HG02938 (cell line): ENCODE measurements around the gene NPDC1.
A peak's percentile ranks its signal among the peaks of the same experiment; 100 is the strongest.

Experiments used
- ATAC-seq: cut with Tn5 transposase; IDR thresholded peaks from one replicate; pipeline ENCODE4 v1.9.1; 2021; ENCODE audit warnings: mild to moderate bottlenecking, moderate library complexity; ENCODE audit not compliant: unreplicated experiment

NPDC1 gene, protein sequence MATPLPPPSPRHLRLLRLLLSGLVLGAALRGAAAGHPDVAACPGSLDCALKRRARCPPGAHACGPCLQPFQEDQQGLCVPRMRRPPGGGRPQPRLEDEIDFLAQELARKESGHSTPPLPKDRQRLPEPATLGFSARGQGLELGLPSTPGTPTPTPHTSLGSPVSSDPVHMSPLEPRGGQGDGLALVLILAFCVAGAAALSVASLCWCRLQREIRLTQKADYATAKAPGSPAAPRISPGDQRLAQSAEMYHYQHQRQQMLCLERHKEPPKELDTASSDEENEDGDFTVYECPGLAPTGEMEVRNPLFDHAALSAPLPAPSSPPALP

GRCh38 chr9:137046088-137046787 lies at the start of gene NPDC1:
NPDC1 (minus strand) TSS chr9:137046177; CDS start chr9:137045989, 188 bp downstream.
- no peak for ATAC-seq

DNA sequence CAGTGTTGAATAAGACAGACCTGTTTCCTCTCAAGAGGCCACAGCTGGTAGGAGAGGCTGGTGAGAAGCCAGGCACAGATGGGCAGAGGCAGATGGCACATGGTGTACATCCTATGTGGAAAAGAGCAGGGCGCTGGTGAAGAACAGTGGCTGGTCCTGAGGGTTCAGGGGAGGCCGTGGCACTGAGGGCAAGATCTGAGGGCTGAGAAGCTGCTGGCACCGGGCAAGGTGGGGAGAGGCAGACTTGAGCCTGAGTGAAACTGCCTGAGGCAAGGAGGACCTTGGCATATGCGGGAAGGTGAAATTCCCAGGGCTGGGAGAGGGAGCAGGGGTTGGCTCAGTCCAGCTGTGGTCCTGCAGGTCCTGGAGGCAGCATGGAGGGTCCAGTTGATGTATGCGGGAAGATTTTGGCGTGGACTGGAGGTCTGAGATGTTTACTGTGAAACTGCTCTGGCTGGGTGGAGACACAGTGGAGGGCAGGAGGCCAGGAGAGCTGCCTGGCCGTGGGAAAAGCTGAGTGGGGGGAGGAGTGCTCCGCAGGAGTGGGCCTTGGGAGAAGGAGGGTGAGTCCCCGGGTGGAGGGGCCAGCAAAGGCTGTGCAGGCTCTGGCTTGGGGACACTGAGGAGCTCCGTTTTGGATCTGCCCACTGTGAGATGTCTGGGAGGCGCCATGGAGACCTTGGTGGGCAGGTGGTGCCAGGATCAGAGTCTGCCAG lies 43.4 kb upstream of the NPDC1 start:
- no peak for ATAC-seq

GRCh38 chr9:137088121-137088520 lies 42.1 kb upstream of the NPDC1 start:
- ATAC-seq, result no peak

DNA sequence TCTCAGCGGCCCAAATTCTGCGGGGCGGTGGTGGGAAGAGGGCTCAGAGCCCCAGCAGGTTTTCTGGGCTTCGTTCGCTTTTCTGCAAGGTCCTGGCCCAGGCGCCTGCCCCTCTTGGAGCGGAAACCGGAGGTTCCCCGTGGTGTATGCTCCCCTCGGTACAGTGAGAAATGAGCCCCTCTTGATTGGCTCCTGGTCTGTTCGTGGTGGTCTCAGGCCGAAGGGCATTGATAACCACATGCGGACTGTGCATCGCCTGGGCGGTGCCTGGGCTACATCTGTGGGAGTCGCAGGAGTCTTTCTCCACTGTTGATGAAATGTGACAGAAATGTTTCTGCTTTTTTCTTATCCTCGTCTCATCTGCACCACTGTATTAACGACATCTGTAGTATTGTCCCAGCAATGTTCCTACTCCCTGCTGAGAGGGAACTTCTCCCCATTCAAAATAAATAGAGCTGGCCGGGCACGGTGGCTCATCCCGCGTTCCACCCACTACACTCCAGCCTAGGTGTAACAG lies 41.5 kb upstream of the NPDC1 start:
- ATAC-seq, result peak; percentile 0

DNA sequence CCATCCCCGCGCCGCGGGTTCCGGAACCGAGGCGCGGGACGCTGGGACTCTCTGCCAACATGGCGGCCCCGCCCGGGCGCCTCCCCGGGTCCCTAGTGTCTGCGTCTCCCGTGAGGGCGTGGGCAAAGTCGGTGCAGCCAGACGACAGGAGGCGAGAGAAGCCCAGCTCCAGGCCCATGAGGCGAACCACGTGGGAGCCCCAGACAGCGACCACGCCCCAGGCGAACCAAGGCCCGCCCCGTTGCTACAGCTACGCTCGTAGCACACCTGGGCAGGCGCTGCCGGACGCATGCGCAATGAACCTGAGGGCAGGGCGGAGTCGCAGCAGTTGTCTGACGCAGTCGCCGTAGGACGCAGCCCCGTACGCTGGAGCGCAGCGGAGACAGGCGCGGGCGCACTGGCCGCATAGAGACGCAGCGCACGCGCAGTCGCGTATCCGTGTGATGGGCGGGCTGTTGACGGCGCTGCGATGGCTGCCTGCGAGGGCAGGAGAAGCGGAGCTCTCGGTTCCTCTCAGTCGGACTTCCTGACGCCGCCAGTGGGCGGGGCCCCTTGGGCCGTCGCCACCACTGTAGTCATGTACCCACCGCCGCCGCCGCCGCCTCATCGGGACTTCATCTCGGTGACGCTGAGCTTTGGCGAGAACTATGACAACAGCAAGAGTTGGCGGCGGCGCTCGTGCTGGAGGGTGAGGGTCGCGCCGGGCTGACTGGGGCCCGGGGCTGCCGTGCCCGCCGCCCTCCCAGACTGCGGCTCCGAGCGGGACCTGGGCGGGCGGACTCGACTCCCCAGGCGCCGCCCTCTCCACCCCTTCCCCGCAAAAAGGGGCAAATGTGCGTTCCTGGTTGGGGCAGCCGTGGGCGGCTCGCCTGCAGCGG lies 40.8 kb upstream of the NPDC1 start, which contains the start of gene MAN1B1:
TSS of gene MAN1B1 (plus strand) at position 455 of the 878 bp plus-strand sequence. CDS start at position 470, 15 bp downstream.
- peak; percentile 83 for ATAC-seq

GRCh38 chr9:137085920-137086530 lies 40.0 kb upstream of the NPDC1 start:
- ATAC-seq, result peak; percentile 4

GRCh38 chr9:137084526-137084925 lies 38.5 kb upstream of the NPDC1 start:
- no peak for ATAC-seq

GRCh38 chr9:137083394-137084004 lies 37.5 kb upstream of the NPDC1 start:
- no peak for ATAC-seq

- no peak for ATAC-seq
Observed at GRCh38 chr9:137082925-137083290, 36.9 kb upstream of the NPDC1 start.

DNA sequence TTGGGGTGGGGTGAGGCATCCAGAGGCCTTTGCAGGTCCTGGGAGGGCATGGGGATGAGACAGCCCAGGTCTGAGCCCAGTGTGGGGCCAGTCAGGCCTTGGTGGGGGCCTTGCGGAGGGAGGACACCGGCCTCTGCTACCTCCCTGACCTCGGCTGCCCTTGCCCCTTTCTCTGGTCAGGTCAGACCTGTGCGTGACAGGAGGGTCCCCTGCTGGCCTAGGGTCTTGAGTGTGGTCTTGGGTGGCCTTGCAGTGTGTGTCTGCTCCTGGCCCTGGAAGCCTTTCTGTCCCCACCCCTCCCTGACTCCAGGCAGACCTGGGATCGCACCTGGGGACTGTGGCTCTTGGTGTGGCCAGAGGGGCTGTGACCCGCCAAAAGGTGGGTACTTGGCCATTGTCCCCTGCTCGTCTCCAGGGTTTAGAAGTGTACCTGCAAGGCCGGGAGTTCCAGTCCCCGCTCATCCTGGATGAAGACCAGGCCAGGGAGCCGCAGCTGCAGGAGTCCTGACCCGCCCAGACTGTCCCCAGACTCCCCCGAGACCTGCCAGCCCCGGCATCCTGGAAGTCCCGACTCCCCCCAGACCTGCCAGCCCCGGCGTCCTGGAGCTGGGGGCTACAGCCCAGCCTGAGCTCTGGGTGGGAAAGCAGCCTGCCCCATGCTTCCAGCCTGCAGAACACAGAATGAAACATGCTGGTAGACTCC lies 36.4 kb upstream of the NPDC1 start:
- ATAC-seq, result no peak

DNA sequence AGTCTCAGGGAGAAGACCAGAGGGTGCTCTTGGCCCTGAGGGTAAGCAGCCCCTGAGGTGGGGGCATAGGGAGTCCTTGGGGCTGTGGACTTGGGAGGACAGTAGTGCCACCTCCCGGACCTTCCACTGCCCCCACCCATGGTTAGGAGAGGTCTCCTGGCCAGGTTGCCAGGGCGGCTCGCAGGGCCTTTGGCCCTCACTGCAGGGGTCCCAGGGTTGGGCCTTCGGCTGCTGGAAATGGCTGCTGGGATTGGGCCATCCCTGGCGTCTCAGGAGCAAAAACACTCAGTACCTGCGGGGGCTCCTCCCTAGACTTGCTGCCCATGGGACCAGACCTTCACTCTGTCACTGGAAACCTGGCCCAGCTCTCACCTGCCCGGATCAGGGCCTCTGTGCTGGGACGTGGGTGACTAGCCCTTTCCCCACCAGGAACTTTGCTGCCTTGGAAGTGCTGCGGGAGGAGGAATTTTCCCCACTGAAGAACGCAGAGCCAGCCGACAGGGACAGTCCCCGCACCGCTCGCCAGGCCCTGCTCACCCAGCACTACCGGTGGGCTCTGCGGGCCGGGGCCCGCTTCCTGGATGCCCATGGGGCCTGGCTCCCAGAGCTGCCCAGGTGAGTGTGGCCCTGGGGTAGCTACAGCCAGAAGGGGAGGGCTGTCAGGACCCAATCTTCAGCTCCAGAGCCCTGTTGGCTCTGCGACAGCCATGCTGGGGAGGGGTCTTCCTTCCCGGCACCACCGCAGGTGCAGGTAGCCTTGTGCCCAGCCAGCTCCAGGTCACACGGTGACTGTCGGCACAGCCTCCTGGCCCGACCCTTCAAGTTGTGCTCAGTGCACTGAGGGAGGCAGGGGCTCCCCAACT lies 34.5 kb upstream of the NPDC1 start:
- ATAC-seq, result no peak

- ATAC-seq, result no peak
Observed at GRCh38 chr9:137079401-137079787, 33.4 kb upstream of the NPDC1 start.

DNA sequence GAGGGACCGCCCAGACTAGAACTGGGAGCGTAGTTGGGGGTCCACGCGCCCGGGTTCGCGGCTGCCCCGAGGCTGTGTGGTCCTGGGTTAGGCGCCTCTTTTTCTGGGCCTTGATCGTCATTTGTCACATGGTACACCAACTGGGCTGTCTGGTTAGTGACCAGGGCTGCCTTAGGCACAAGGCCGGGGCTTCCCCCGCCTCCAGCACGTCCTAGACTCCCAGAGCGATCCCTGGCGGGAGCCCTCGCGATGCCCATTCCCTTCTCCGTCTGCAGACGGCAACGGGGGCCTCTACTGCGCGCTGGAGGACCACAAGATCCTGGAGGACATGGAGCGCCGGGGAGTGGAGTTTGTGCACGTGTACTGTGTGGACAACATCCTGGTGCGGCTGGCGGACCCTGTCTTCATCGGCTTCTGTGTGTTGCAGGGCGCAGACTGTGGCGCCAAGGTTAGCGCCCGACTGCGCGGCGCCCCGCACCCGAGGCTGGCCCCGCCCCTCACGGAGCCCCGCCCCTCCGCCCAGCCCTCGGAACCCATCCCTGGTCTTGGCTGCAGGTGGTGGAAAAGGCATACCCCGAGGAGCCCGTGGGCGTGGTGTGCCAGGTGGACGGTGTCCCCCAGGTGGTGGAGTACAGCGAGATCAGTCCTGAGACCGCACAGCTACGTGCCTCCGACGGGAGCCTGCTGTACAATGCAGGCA lies 32.9 kb upstream of the NPDC1 start:
- ATAC-seq, result no peak

DNA sequence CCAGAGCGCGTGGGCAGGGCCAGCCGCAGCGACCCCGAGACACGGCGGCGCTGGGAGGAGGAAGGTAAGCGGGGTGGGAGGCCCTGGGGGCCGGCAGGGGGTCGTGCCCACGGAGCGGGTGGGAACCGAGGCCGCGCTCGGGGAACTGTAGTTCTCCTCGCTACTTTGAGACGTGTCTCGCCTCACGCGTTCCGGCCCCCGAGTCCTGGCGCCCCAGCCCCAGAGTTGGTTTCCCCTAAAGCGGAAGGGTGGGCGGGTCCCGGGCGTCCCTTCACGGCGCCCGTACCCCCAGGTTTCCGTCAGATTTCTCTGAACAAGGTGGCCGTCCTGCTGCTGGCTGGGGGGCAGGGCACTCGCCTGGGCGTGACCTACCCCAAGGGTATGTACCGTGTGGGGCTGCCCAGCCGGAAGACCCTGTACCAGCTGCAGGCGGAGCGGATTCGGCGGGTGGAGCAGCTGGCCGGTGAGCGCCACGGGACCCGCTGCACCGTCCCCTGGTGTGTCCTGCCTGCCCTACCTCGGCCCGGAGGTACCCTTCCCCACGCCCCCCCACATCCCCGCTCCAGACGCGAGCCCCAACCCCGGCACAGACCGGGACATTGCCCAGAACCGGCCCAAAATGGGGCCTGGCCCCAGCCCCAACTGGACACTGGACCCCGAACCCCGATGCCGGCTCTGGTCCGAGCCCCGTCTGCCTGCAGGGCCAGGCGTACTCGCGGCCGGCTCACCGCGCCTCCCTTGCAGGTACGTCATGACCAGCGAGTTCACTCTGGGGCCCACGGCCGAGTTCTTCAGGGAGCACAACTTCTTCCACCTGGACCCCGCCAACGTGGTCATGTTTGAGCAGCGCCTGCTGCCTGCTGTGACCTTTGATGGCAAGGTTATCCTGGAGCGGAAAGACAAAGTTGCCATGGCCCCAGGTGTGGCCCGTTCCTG lies 32.0 kb upstream of the NPDC1 start:
- peak; percentile 34 for ATAC-seq

DNA sequence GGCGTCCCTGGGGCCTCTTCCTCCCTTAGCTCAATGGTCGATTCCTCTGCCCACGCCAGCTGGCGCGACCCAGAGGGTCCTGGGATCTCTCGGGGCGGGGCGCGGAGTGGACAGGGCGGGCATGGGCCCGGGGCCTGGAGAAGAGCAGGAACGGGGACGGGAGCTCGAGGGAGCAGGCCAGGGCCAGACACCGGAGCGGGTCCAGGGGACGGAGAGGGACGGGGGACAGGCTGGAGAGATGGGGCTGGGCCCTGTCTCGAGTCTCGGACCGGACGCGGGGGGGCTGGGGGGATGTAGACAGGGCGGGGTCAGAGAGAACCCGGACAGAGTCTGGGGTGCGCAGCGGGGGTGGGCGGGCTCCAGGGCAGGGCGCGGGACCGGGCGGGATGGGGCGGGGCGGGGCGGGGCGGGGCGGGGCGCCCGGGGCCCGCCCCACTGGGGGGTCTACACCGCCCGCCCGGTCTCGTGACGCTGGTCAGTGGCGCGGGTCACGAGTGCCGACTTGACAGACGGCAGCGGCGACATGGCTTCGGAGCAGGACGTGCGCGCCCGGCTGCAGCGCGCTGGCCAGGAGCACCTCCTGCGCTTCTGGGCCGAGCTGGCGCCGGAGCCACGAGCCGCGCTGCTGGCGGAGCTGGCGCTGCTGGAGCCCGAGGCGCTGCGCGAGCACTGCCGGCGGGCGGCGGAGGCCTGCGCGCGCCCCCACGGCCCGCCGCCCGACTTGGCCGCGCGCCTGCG lies 31.2 kb upstream of the NPDC1 start, which contains the start of gene UAP1L1:
TSS of gene UAP1L1 (plus strand) at position 508 of the 738 bp plus-strand sequence. CDS start at position 524, 16 bp downstream.
- ATAC-seq, result peak; percentile 43

- no peak for ATAC-seq
Observed at GRCh38 chr9:137076636-137077009, 30.6 kb upstream of the NPDC1 start.
